ENCODE results near the gene DRAXIN.

DRAXIN gene

GRCh38 chr1:11707621-11708276, 16.2 kb downstream of the DRAXIN start:
- DNase-seq (ENCODE audit: low read depth in 1 of 2, low spot score in 1 of 2), result no peak

GRCh38 chr1:11708554-11709350, 17.2 kb downstream of the DRAXIN start:
- no peak for DNase-seq (ENCODE audit: low read depth in 1 of 2, low spot score in 1 of 2)

GRCh38 chr1:11711490-11711889, 20.0 kb downstream of the DRAXIN start:
- no peak for DNase-seq (ENCODE audit: low read depth in 1 of 2, low spot score in 1 of 2)

- DNase-seq (ENCODE audit: low read depth in 1 of 2, low spot score in 1 of 2), result no peak
Observed at GRCh38 chr1:11712285-11712684, 20.8 kb downstream of the DRAXIN start.

GRCh38 chr1:11713095-11713494, 21.6 kb downstream of the DRAXIN start:
- DNase-seq (ENCODE audit: low read depth in 1 of 2, low spot score in 1 of 2), result no peak

- DNase-seq (ENCODE audit: low read depth in 1 of 2, low spot score in 1 of 2), result no peak
Observed at GRCh38 chr1:11714831-11715575, 23.5 kb downstream of the DRAXIN start.

- DNase-seq (ENCODE audit: low read depth in 1 of 2, low spot score in 1 of 2), result peak; percentile 76 to 79
Observed at GRCh38 chr1:11719313-11720032, 28.0 kb downstream of the DRAXIN start.

- DNase-seq (ENCODE audit: low read depth in 1 of 2, low spot score in 1 of 2), result no peak
Observed at GRCh38 chr1:11720033-11720376, 28.5 kb downstream of the DRAXIN start.

- DNase-seq (ENCODE audit: low read depth in 1 of 2, low spot score in 1 of 2), result no peak
Observed at GRCh38 chr1:11720525-11720924, 29.0 kb downstream of the DRAXIN start.

- DNase-seq (ENCODE audit: low read depth in 1 of 2, low spot score in 1 of 2), result no peak
Observed at GRCh38 chr1:11721311-11721710, 29.8 kb downstream of the DRAXIN start.

- DNase-seq (ENCODE audit: low read depth in 1 of 2, low spot score in 1 of 2), result no peak
Observed at GRCh38 chr1:11722538-11722937, 31.0 kb downstream of the DRAXIN start.

GRCh38 chr1:11725616-11726015, 34.1 kb downstream of the DRAXIN start:
- no peak for DNase-seq (ENCODE audit: low read depth in 1 of 2, low spot score in 1 of 2)

GRCh38 chr1:11727119-11727518, 35.6 kb downstream of the DRAXIN start:
- DNase-seq (ENCODE audit: low read depth in 1 of 2, low spot score in 1 of 2), result no peak

GRCh38 chr1:11728126-11728806, 36.8 kb downstream of the DRAXIN start:
- DNase-seq (ENCODE audit: low read depth in 1 of 2, low spot score in 1 of 2), result no peak

- no peak for DNase-seq (ENCODE audit: low read depth in 1 of 2, low spot score in 1 of 2)
Observed at GRCh38 chr1:11729155-11729497, 37.6 kb downstream of the DRAXIN start.

- DNase-seq (ENCODE audit: low read depth in 1 of 2, low spot score in 1 of 2), result no peak
Observed at GRCh38 chr1:11729498-11730428, 38.3 kb downstream of the DRAXIN start.

GRCh38 chr1:11730429-11730891, 39.0 kb downstream of the DRAXIN start:
- no peak for DNase-seq (ENCODE audit: low read depth in 1 of 2, low spot score in 1 of 2)

GRCh38 chr1:11731691-11732283, 40.3 kb downstream of the DRAXIN start:
- no peak for DNase-seq (ENCODE audit: low read depth in 1 of 2, low spot score in 1 of 2)

GRCh38 chr1:11733306-11733705, 41.8 kb downstream of the DRAXIN start:
- no peak for DNase-seq (ENCODE audit: low read depth in 1 of 2, low spot score in 1 of 2)

GRCh38 chr1:11735531-11735853, 44.0 kb downstream of the DRAXIN start:
- no peak for DNase-seq (ENCODE audit: low read depth in 1 of 2, low spot score in 1 of 2)

Measured in activated CD4-positive, alpha-beta T cell treated with anti-CD3 and anti-CD28 coated beads, Interleukin-2, amount 50 U/mL, for 24 hours (primary cell).